Stimulated activated CD4-positive, alpha-beta T cell treated with anti-CD3 and anti-CD28 coated beads, Interleukin-12 subunit alpha, Interleukin-12 subunit beta, amount 100 ng/mL, for 48 hours (primary cell): ENCODE results near the gene PATL1.
A peak's percentile ranks its signal among the peaks of the same experiment; 100 is the strongest.

ENCODE experiments used
- DNase-seq, 3 donors: peaks; one replicate each; pipeline ENCODE4 v3.0.0-alpha.2; 2020; ENCODE audit warnings: low read depth in 2 of 3, low spot score in 1 of 3

Gene PATL1

DNA sequence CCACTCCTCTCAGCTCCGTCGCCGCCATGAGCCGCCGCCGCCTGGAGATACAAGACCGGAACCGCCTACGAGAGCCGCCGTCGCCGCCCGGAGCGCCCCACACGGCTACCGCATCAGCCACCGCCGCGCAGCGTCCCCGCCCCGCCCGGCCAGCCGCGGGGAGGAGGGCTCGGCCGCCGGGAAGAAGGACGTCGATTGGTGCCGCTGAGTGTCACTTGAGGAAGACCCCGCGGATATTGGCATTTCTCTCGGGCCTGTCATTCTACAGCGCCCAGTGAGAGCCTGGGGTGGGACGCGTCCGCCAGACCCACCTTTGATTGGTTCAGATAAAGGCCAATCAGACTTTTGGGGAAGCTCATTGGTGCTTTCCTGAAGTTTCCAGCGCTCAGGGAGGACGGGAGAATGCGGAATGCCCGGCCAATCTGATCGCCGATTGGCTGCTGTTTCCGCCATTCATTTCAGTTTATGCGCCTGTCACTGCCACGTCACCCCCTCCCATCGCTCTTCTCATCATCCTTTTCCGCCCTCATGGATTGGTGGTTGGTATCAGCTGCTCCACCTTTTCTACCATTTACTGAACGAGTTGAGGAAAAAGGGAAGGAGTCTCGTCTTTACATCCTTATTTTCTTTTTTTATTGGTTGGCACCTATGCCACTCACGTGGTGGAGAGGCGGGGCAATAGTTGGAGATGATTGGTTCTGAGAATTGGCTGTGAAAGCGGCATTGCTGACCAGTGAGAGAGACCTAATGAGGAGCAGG lies 53.0 kb downstream of the PATL1 start, which contains the start of gene OSBP:
Gene OSBP, minus strand, starts transcription at position 138 of the 759 bp plus-strand sequence. Its CDS starts 110 bp downstream, at position 28.
- DNase-seq = peak; percentile 95 to 97 (median 96)

- peak; percentile 26 to 43 (median 31) for DNase-seq
Observed at GRCh38 chr11:59615120-59615636, 53.7 kb downstream of the PATL1 start.

GRCh38 chr11:59614277-59615119 lies 54.3 kb downstream of the PATL1 start:
- no peak for DNase-seq

DNA sequence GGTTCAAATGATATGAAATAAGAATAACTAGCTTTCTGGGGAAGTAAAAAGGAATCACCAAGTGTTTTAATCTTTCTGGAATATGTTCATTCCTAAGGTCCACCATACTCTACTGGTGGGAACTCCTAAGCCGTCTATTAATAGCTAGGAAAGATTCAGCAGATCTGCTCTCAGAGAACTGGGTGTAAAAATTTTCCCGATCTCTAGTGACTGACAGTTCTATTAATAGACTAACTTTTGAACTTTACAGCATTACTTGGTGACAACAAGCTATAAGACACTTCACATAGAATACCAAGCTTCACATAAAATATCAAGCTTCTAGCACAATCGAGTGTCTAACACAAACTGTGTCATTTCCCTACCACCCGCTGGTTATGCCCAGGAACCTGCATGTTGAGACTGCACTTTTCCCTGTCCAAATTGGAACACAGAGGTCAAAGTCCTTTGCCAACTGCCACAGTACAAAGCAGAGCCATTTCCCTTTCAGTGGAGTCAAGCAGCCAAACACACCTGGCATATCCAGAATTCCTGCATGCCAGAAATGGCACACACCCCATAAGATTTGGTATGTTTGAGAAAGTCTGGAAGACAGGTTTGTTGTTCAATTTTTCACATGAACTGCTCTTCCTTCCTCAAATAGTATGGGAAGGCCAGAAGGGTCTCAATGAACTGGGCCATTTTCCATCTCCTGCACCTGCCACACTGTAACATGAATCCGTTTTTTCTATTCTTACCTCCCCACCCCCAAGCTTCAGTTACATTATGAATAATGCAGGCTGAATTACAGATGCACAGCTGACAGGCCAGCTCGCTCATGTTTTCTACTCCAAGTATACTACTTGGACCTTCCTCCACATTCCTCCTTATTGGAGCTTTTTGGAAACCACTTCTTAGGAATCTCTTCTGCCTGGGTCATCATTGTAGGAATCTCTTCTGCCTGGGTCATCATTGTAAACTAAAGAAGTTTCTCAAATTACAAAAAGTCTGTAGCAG lies 57.0 kb downstream of the PATL1 start:
- DNase-seq = no peak

- no peak for DNase-seq
Observed at GRCh38 chr11:59610289-59610688, 58.5 kb downstream of the PATL1 start.

- no peak for DNase-seq
Observed at GRCh38 chr11:59607703-59608454, 61.0 kb downstream of the PATL1 start.

DNA sequence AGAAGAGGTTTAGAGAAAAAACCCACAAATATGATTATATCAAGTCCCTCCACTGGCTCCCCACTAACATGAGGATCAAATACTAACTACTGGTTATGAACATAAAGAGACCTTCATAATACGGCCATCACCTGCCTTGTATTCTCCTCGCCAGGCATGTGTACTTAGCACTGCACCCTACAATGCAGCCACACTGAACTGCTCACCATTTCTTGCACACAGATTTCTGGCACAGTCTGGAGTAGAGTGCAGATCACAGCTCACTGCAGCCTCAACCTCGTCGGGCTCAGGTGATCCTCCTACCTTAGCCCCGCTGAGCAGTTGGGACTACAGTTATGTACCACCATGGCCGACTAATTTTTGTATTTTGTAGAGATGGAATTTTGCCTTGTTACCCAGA lies 66.4 kb downstream of the PATL1 start:
- no peak for DNase-seq

- no peak for DNase-seq
Observed at GRCh38 chr11:59601788-59602187, 67.0 kb downstream of the PATL1 start.

GRCh38 chr11:59600636-59601035 lies 68.2 kb downstream of the PATL1 start:
- DNase-seq = no peak

- no peak for DNase-seq
Observed at GRCh38 chr11:59600234-59600633, 68.6 kb downstream of the PATL1 start.

DNA sequence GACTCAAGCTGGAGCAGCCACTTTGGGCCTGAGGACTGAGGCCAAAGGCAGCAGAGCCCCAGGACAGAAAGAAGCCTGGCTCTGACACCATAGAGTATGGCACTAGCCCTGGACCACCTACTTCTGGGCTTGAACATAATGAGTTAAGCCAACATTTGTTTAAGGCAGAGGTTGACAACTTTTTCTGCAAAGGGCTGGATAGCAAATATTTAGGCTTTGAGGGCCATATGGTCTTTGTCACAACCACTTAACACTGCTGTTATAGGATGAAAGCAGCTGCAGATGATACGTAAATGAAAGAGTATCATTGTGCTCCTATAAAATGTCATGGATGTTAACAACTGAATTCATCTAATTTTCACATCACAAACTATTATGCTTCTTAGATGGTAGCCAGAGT lies 69.9 kb downstream of the PATL1 start:
- DNase-seq = no peak
